ENCODE measurements around the gene OBSCN.

The OBSCN gene

DNA sequence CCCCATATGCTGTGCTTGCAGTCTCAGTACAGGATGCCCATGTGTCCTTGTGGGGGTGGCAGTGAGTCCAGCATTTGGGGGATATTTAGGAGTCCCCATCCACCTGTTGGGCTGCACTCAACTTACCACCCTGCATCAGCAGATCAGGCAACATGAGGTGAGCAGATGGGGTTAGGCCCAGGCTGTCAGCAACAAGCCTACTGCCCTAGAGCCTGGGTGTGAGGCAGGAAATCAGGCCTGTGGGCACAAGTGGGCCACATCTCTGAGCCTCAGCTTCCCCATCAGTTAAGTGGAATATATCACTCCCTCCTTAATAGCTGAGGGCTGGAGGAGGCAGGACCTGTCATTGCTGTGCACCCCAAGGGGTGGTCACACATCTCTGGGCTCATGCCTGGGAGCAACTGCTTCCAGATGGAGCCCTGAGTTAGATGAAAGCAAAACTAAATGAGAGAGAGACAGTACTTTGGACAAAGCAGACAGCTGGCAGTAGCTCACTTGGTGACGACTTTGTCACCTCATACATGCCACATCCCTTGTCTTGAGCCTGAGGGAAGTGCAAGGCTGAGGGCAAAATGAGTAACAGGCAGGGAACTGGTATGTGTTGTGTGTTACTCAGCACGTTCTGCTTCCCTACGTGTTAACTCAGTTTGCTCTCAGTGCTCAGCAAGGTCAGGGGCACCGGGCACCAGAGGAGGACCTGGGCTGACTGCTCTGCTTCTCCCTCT, 150.4 kb downstream of the OBSCN start:
- H3K4me3 ChIP-seq (ENCODE audit: low read depth, low read length): no peak overlapping the region
- no peak for DNase-seq (ENCODE audit: low read depth)
- TF ChIP-seq, protein P1, sequence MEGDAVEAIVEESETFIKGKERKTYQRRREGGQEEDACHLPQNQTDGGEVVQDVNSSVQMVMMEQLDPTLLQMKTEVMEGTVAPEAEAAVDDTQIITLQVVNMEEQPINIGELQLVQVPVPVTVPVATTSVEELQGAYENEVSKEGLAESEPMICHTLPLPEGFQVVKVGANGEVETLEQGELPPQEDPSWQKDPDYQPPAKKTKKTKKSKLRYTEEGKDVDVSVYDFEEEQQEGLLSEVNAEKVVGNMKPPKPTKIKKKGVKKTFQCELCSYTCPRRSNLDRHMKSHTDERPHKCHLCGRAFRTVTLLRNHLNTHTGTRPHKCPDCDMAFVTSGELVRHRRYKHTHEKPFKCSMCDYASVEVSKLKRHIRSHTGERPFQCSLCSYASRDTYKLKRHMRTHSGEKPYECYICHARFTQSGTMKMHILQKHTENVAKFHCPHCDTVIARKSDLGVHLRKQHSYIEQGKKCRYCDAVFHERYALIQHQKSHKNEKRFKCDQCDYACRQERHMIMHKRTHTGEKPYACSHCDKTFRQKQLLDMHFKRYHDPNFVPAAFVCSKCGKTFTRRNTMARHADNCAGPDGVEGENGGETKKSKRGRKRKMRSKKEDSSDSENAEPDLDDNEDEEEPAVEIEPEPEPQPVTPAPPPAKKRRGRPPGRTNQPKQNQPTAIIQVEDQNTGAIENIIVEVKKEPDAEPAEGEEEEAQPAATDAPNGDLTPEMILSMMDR (IDR thresholded peaks at IDR 0.05; ENCODE audit: control insufficient read depth, extremely low read depth, insufficient read depth): no peak

DNA sequence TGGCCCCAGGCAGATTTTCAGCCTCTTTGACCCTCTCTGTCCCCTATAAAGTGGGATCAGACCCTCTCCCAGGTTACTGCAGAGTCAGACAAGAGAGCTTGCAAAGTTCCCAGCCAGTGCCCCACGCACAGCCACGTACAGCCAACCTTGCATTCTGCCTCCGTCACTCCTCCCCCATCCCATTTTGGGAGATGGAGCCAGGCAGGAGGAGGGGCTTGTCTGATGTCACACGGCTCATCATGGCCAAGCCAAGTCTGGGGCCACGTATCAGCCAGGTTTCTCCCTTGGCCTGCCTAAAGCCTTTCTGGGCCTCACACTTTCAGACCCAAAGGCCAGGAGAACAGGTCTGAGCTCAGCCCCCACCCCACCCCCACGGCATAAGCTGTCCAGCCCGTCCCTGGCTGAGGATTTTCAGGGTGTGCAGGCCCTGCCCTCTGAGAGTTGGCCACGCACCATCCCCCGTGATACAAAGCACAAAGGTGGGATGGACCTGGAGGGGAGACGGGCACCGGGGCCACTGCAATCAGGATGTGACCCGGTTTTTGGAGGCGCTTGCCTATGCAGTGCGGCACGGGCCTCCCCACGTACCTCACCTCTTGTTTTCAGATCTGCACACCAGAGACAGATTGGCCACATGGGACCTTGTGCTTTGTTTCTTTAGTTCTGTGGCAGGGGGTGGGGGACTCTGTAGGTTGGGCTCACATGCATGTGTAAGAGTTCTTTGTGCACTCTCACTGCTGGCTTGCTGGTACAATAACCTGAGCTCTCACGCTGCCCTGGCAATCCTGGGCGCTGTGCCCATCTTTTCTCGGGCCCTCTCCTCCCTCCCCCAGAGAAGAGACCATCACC, 151.1 kb downstream of the OBSCN start:
- TF ChIP-seq, protein P1 (IDR thresholded peaks at IDR 0.05; ENCODE audit: control insufficient read depth, extremely low read depth, insufficient read depth): no peak
- DNase-seq (ENCODE audit: low read depth): no peak
- H3K4me3 ChIP-seq (ENCODE audit: low read depth, low read length): no peak overlapping the region

DNA sequence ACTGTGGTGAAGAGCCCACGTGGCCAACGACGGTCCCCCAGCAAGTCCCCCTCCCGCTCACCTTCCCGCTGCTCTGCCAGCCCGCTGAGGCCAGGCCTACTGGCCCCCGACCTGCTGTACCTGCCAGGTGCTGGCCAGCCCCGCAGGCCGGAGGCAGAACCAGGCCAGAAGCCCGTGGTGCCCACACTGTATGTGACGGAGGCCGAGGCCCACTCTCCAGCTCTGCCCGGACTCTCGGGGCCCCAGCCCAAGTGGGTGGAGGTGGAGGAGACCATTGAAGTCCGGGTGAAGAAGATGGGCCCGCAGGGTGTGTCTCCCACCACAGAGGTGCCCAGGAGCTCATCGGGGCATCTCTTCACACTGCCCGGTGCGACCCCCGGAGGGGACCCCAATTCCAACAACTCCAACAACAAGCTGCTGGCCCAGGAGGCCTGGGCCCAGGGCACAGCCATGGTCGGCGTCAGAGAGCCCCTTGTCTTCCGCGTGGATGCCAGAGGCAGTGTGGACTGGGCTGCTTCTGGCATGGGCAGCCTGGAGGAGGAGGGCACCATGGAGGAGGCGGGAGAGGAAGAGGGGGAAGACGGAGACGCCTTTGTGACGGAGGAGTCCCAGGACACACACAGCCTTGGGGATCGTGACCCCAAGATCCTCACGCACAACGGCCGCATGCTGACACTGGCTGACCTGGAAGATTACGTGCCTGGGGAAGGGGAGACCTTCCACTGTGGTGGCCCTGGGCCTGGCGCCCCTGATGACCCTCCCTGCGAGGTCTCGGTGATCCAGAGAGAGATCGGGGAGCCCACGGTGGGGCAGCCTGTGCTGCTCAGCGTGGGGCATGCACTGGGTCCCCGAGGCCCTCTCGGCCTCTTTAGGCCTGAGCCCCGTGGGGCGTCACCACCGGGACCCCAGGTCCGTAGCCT, 152.0 kb downstream of the OBSCN start:
- TF ChIP-seq, protein P1 (IDR thresholded peaks at IDR 0.05; ENCODE audit: control insufficient read depth, extremely low read depth, insufficient read depth): no peak
- H3K4me3 ChIP-seq (ENCODE audit: low read depth, low read length): no peak overlapping the region
- DNase-seq (ENCODE audit: low read depth): no peak

DNA sequence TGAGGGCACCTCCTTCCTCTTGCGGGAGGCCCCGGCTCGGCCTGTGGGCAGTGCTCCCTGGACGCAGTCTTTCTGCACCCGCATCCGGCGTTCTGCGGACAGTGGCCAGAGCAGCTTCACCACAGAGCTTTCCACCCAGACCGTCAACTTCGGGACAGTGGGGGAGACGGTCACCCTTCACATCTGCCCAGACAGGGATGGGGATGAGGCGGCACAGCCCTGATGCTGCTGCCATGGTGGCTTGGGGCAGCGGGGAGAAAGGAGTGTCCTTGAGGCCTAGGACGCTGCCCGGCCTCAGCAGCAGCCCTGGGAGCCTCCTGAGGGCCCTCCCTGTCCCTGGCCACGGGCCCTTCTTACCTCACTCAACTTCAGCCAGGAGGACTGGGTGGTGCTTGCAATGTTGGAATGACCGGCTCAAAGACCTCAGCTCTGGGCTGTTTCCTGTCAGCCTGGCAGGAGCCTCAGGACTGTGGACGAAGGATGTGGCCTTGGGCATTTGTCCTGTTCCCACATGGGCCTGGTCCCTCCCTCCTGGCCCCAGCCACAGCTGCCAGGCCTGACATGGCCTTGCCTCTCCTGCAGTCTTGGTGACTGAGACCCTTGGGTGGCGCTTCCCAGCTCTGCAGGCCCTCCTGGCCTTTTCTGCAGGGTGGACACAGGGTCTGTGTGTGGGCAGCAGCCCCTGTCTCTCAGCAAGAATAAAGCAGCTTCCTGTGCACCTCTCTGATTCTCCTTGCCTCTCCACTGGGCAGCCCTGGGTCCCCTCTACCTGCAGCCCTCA, 152.9 kb downstream of the OBSCN start:
- H3K4me3 ChIP-seq (ENCODE audit: low read depth, low read length): no peak overlapping the region
- no peak for DNase-seq (ENCODE audit: low read depth)
- TF ChIP-seq, protein P1 (IDR thresholded peaks at IDR 0.05; ENCODE audit: control insufficient read depth, extremely low read depth, insufficient read depth): no peak

DNA sequence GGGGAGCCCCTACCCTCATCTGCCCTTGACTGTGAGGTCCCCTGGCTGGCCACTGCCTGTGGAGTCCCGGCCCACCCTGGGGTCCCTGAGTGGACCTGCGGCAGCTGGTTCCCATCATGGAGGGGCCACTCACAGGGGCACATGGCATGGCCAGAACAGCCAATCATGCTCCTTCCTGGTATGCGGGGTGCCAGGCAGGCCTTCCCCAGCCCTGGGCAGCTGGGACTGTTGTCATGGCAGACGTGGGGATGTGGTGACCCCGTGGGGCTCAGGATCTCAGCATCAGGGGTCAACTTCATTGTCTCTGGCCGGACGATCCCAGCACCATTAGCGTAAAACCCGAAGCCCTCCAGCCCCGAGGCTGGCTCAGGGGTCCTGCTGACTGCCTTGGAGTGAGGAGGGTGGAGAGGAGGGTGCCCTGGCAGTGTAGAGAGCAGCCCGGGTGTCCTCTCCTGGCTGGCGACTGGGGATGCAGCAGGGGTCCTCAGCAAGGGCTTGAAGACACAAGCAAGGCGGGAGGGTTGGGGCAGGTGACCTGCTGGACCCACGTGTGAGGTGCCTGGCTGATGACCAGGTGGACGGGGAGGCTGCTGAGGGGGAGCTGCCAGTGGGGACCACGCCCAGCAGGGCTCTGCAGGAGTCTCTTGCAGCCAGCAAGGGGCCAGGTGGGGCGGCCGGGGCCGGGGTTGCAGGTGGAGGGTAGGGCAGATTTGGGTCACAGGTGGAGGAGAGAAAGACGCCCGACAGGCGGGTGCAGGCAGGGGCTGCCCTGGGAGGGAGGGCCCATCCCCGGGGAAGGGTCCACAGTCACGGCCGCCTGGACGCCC, 153.7 kb downstream of the OBSCN start:
- TF ChIP-seq, protein P1 (IDR thresholded peaks at IDR 0.05; ENCODE audit: control insufficient read depth, extremely low read depth, insufficient read depth): no peak
- DNase-seq (ENCODE audit: low read depth): no peak
- H3K4me3 ChIP-seq (ENCODE audit: low read depth, low read length): no peak overlapping the region

All from LNCaP clone FGC (cell line).